Inflammatory macrophage treated with lipopolysaccharide for 4 hours (primary cell): ENCODE measurements around the gene NMUR2.

Source experiments
- DNase-seq: peaks from one replicate; pipeline ENCODE4 v3.0.0-alpha.2; 2020

The NMUR2 gene, protein sequence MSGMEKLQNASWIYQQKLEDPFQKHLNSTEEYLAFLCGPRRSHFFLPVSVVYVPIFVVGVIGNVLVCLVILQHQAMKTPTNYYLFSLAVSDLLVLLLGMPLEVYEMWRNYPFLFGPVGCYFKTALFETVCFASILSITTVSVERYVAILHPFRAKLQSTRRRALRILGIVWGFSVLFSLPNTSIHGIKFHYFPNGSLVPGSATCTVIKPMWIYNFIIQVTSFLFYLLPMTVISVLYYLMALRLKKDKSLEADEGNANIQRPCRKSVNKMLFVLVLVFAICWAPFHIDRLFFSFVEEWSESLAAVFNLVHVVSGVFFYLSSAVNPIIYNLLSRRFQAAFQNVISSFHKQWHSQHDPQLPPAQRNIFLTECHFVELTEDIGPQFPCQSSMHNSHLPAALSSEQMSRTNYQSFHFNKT

DNA sequence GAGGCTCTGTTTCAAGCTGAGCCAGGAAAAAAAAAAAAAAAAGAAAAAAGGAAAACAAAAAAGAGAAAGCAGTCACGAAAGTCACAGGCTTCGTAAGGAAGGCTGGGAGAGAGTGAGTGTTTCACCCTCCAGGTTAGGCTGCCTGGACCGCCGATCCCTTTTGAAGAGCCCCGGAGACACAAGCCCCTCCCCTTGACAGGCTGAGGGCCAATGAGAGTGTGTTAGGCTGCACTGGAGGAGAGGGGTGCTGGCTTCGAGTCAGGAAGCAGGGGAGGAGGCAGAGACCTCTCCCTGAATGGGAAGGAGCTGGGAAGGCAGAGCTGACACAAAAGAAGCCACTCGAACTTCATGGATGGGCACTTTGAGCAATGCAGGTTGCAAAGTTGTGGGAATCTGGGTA is at the start of gene NMUR2:
Gene NMUR2, minus strand, starts transcription at position 135 of the 400 bp plus-strand sequence. CDS start 166 bp downstream, outside the sequence.
- DNase-seq: no peak

DNA sequence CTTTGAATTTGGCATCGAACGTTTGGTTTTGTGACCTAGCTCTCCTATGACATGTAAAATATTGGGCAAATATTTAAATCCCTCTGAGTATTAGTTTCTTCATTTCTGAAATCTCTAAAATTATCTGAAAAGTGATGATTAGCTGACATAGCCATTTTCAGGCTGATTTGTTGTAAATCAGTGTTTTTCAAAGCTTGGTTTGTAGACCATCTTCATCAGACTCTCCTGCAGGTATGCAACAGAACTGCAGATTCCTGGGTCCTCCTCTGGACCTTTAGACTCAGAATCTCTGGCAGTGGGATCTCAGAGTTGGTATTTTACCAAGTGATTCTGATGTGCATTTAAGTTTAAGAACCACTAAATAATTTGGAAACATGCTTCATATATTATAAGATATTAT is 38.9 kb upstream of the NMUR2 start:
- no peak for DNase-seq

DNA sequence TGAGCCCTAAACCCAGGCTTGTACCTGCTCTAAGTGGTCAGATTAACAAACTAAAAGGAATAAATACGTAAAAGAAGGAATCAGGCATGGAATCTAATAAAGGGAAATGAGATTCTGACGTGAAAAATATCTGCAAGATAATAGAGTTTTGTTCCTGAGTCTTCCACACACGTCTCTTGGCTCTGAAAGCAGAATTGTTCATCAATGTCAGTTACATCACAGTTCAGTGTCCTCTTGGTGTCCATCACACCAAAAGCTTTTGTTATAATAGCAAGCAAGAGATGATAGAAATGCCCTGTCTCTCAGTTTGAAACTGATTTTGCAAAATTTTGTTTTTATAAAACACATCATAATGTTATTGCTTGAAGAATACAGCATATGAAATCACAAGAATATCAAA is 34.7 kb upstream of the NMUR2 start:
- DNase-seq: no peak

- no peak for DNase-seq
Measured at GRCh38 chr5:152437866-152438265, 32.8 kb upstream of the NMUR2 start.

DNA sequence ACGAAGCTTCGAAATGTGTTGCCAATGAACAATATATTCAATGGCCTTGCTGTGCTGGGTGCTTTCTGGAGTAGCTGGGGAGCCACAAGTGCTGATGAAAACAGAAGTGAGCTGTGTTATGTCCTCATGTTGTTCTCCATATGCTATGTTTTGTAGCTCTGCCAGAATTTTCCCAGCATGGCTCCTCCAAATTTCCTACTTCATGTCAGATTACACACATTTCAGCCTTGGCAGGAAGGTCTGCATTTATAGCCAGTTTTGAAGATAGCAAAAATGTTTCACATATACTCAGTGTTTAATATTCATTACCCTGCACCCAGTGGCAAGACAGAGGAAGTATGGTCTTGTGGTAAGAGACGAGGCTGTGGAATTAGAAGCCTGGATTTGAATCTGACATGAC is 22.6 kb upstream of the NMUR2 start:
- DNase-seq: no peak

GRCh38 chr5:152425083-152425482 is 20.0 kb upstream of the NMUR2 start:
- no peak for DNase-seq

- DNase-seq: no peak
Measured at GRCh38 chr5:152424501-152424900, 19.4 kb upstream of the NMUR2 start.

DNA sequence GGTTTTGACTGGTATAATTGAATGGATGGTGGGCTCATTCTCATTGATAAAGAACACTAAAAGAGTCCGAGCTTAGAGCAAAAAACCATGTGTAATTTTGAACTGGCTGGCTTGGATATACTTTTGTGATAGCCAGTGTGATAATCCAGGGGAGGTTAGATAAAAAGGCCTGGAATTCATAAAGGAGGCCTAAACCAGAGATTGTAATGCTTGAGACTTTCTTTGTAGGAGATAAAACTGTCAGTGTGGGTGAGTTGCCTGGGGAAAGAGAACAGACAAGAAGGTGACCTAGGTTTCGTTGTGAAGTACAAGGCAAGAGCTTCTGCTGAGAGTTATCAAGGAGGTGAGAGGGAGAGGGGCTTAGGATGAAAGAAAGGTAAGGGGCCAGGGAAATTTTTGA is 17.0 kb upstream of the NMUR2 start:
- DNase-seq: no peak

DNA sequence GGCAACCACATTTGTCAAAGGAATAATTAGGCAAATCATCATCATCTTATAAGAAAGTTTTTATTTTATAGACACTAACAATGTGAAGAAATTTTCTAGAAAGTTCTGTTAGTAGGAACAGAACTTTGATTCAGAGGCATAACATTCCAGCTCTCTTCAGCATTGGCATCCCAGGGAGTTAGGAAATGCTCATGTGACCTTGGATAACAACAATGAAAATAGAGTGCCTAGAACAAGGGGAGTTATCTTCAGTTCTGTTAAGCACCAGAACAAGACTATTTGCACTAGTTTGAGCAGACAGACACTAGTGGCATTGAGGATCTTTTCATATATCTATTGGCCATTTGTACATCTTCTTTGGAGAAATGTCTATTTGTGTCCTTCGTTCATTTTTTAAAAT is 7.0 kb upstream of the NMUR2 start:
- no peak for DNase-seq

- no peak for DNase-seq
Measured at GRCh38 chr5:152406082-152406481, 1.0 kb upstream of the NMUR2 start.

- no peak for DNase-seq
Measured at GRCh38 chr5:152404494-152404893, 585 bp downstream of the NMUR2 start.

- DNase-seq: no peak
Measured at GRCh38 chr5:152403046-152403445, 2.0 kb downstream of the NMUR2 start.

- DNase-seq: no peak
Measured at GRCh38 chr5:152400846-152401245, 4.2 kb downstream of the NMUR2 start.

DNA sequence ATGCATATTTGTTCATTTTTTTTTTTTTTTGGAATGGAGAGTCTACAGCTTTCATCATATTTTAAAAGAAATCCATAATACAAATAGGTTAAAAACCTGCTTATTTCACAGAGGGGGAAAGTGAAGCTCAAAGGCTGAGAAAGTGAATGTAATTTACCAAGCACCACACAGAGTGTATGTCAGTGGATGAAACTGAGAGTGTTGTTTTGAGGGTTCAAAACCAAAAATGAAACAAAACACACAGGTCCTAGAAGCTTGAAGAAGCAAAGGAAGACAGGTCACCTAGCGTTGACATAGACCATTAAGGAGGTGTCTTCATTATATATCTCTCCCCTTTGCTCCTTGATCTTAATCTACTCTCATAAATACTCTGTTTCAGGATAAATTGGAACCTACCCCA is 7.5 kb downstream of the NMUR2 start:
- no peak for DNase-seq

DNA sequence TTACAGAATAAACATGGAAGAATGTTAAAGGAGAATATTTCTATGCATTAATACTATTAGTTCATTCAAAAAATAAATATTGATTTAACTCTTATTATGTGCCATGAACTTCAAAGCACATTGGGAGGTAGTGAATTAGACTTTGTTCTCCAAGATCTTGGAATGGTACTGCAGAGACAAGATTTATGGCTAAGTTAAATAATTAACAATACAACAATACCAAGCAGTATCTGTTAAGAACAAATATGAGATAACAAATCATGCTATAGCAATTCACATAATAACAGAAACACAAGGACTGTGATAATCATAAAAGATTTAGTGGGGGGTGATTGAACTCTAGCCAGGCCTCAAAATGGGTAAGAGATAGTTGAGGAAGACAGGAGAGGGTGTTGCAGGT is 11.6 kb downstream of the NMUR2 start:
- DNase-seq: no peak

GRCh38 chr5:152389208-152389849 is 15.8 kb downstream of the NMUR2 start:
- no peak for DNase-seq

- no peak for DNase-seq
Measured at GRCh38 chr5:152388610-152389009, 16.5 kb downstream of the NMUR2 start.

- DNase-seq: no peak
Measured at GRCh38 chr5:152380415-152381123, 24.5 kb downstream of the NMUR2 start.

- no peak for DNase-seq
Measured at GRCh38 chr5:152379331-152379730, 25.7 kb downstream of the NMUR2 start.

DNA sequence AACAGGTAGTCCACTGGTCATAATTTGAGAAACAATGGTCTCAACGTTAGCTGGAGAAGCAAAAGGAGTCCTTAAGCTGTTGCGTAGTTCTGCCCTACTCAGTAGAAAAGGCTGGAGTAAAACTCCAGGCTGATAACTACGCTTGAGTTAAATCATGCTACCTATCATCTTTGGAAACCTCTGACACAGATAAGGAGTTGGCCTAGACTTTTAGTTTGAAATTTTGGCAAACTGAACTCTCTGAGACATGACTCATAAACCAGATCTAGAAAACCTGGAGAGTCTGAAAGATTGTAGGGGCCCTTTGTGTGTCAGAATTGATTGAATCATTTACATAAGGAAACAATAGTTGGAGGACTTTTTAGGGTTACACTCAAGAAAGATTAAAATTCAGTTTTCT is 26.3 kb downstream of the NMUR2 start:
- DNase-seq: no peak

- DNase-seq: no peak
Measured at GRCh38 chr5:152376886-152377285, 28.2 kb downstream of the NMUR2 start.

- no peak for DNase-seq
Measured at GRCh38 chr5:152374711-152375275, 30.3 kb downstream of the NMUR2 start.

- DNase-seq: no peak
Measured at GRCh38 chr5:152372875-152373274, 32.2 kb downstream of the NMUR2 start.

GRCh38 chr5:152369298-152369697 is 35.8 kb downstream of the NMUR2 start:
- DNase-seq: no peak
